Measurements from ENCODE around the gene DNMT3A. TPM values are rescaled to one million over a fixed set of nuclear protein-coding genes. Genes with fewer than 3 reads are reported as not detected.

Gene DNMT3A
- total and polyA plus RNA-seq, 7 donors: 4.4 to 30.2 (median 18.1) TPM

GRCh38 chr2:25251422-25252273 lies 90.1 kb downstream of the DNMT3A start:
- WGBS, 2 donors: 2% methylated on average over 52 of the region's 52 CpGs
- Histone ChIP-seq H3K27me3 (no peaks in the 10 kb centered on the region), H3K4me1 (peaks cover 0 to 30% (median 26%) of the 10 kb centered on the region in 4 donors), H3K27ac (peak overlapping the region; percentile 81 to 87 (median 83)), H3K4me3 (peak overlapping the region; percentile 44 to 80 (median 72)), H3K36me3 (peaks cover 4 to 39% (median 26%) of the 10 kb centered on the region in 4 donors), H3K9me3 (no peaks in the 10 kb centered on the region)
- intact Hi-C loops (cut with DNase I): no loop called here
- DNase-seq: peak; percentile 79
- TF ChIP-seq POLR2AphosphoS5 (IDR thresholded peaks at IDR 0.05): peak in 1 of 4 donors; percentile 13
- TF ChIP-seq POLR2A (IDR thresholded peaks at IDR 0.05): no peak

- intact Hi-C loops (cut with DNase I): no loop called here
- Histone ChIP-seq H3K27me3 (no peaks in the 10 kb centered on the region), H3K9me3 (no peaks in the 10 kb centered on the region), H3K4me3 (peak overlapping the region in 3 of 4 donors; percentile 67 to 80 (median 78)), H3K27ac (peak overlapping the region; percentile 81 to 87 (median 83)), H3K36me3 (peaks cover 9 to 42% (median 32%) of the 10 kb centered on the region in 4 donors), H3K4me1 (peaks cover 0 to 24% (median 22%) of the 10 kb centered on the region in 4 donors)
- no peak for DNase-seq
- WGBS, 2 donors: 20 to 36% methylated on average over 13 of the region's 13 CpGs
- TF ChIP-seq CTCF (IDR thresholded peaks at IDR 0.05) (no peak), POLR2A (IDR thresholded peaks at IDR 0.05) (no peak), POLR2AphosphoS5 (IDR thresholded peaks at IDR 0.05) (no peak), EP300 (IDR thresholded peaks at IDR 0.05) (no peak)
Measured at GRCh38 chr2:25251071-25251421, 90.7 kb downstream of the DNMT3A start.

- Histone ChIP-seq H3K36me3 (peaks cover 9 to 42% (median 35%) of the 10 kb centered on the region in 4 donors), H3K9me3 (no peaks in the 10 kb centered on the region), H3K4me3 (no peak overlapping the region), H3K27me3 (no peaks in the 10 kb centered on the region), H3K4me1 (peaks cover 0 to 24% (median 22%) of the 10 kb centered on the region in 4 donors), H3K27ac (peak overlapping the region in 2 of 4 donors; percentile 84 to 87)
- no peak for DNase-seq
- intact Hi-C loops (cut with DNase I): no loop called here
- 55 to 79% methylated on average over 28 of the region's 28 CpGs for WGBS, 2 donors
- TF ChIP-seq CTCF (IDR thresholded peaks at IDR 0.05) (no peak), POLR2A (IDR thresholded peaks at IDR 0.05) (no peak), POLR2AphosphoS5 (IDR thresholded peaks at IDR 0.05) (no peak), EP300 (IDR thresholded peaks at IDR 0.05) (no peak)
Measured at GRCh38 chr2:25250331-25251070, 91.2 kb downstream of the DNMT3A start.

GRCh38 chr2:25249785-25250184 lies 91.9 kb downstream of the DNMT3A start:
- Histone ChIP-seq H3K27me3 (no peaks in the 10 kb centered on the region), H3K4me3 (no peak overlapping the region), H3K9me3 (no peaks in the 10 kb centered on the region), H3K36me3 (peaks cover 11 to 42% (median 37%) of the 10 kb centered on the region in 4 donors), H3K27ac (no peak overlapping the region), H3K4me1 (peaks cover 0 to 24% (median 22%) of the 10 kb centered on the region in 4 donors)
- no peak for TF ChIP-seq CTCF (IDR thresholded peaks at IDR 0.05)
- no peak for TF ChIP-seq EP300 (IDR thresholded peaks at IDR 0.05)
- no peak for TF ChIP-seq POLR2A (IDR thresholded peaks at IDR 0.05)
- no peak for TF ChIP-seq POLR2AphosphoS5 (IDR thresholded peaks at IDR 0.05)
- DNase-seq: no peak
- intact Hi-C loops (cut with DNase I): no loop called here
- 92 to 96% methylated on average over 4 of the region's 4 CpGs for WGBS, 2 donors

Measured in sigmoid colon (tissue), 7 donors.